Measurements from ENCODE around the gene PSMD13. TPM values are rescaled to one million over a fixed set of nuclear protein-coding genes. Genes with fewer than 3 reads are reported as not detected.
A peak's percentile ranks its signal among the peaks of the same experiment; 100 is the strongest.

PSMD13 gene
- total RNA-seq, 1 donor from 2014 or later, result 50.2 TPM

DNA sequence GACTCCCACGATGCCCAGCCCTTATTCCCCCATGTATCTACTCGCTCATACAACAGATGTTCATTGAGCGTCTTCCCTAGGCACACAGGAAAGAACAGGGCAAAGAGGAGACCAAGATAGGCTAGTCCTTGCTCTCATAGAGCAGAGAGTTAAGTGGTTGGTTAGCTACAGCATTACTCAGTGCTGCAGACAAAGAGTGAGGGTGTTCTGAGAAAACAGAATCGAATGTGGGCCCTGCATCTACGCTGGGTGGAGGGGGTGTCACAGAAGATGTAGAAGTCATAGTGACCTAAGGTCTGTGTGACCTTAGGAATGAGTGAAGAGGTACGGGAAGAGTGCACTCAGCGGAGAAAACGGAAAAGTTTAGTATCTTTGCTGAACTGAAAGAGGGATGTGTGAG lies 12.3 kb downstream of the PSMD13 start:
- H3K4me3 ChIP-seq, result no peak overlapping the region
- TF ChIP-seq, protein P1, sequence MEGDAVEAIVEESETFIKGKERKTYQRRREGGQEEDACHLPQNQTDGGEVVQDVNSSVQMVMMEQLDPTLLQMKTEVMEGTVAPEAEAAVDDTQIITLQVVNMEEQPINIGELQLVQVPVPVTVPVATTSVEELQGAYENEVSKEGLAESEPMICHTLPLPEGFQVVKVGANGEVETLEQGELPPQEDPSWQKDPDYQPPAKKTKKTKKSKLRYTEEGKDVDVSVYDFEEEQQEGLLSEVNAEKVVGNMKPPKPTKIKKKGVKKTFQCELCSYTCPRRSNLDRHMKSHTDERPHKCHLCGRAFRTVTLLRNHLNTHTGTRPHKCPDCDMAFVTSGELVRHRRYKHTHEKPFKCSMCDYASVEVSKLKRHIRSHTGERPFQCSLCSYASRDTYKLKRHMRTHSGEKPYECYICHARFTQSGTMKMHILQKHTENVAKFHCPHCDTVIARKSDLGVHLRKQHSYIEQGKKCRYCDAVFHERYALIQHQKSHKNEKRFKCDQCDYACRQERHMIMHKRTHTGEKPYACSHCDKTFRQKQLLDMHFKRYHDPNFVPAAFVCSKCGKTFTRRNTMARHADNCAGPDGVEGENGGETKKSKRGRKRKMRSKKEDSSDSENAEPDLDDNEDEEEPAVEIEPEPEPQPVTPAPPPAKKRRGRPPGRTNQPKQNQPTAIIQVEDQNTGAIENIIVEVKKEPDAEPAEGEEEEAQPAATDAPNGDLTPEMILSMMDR (IDR thresholded peaks at IDR 0.05), result no peak
- H3K27me3 ChIP-seq, result no peaks in the 10 kb centered on the region
- H3K27ac ChIP-seq, result no peak overlapping the region
- peaks cover 63 to 85% of the 10 kb centered on the region in 2 donors for H3K36me3 ChIP-seq
- intact Hi-C loops (cut with DNase I), result no loop called here
- H3K4me1 ChIP-seq, result no peaks in the 10 kb centered on the region
- H3K9me3 ChIP-seq, result no peaks in the 10 kb centered on the region
- no peak for DNase-seq (ENCODE audit: low spot score in 2 of 2)

DNA sequence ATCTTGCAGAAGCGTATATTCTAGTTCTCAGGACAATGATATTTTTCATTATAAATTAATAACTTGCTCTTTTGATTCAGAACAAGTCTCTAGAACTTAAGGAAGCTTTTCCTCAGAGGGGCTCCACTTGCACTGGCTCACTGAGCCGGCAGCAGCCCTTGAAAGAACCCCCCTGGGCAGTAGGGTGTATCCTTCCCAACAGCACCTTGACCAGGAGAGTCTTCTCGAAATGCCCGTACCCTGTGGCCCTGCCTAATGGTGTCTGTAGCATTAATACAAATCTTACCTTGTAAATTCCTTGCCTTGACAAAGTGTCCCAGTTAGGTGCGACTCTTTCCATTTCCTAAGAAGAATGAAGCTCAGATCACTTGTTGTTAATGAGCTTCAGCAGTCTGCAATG lies 13.5 kb downstream of the PSMD13 start:
- Histone ChIP-seq H3K4me1 (no peaks in the 10 kb centered on the region), H3K27me3 (no peaks in the 10 kb centered on the region), H3K9me3 (no peaks in the 10 kb centered on the region), H3K36me3 (peaks cover 52 to 73% of the 10 kb centered on the region in 2 donors), H3K27ac (no peak overlapping the region), H3K4me3 (no peak overlapping the region)
- DNase-seq (ENCODE audit: low spot score in 2 of 2), result no peak
- intact Hi-C loops (cut with DNase I), result loop anchor here (5.0 kb wide), 1 partner anchor 107 kb away; no protein-coding TSS in a partner anchor
- TF ChIP-seq, protein P1 (IDR thresholded peaks at IDR 0.05), result no peak

DNA sequence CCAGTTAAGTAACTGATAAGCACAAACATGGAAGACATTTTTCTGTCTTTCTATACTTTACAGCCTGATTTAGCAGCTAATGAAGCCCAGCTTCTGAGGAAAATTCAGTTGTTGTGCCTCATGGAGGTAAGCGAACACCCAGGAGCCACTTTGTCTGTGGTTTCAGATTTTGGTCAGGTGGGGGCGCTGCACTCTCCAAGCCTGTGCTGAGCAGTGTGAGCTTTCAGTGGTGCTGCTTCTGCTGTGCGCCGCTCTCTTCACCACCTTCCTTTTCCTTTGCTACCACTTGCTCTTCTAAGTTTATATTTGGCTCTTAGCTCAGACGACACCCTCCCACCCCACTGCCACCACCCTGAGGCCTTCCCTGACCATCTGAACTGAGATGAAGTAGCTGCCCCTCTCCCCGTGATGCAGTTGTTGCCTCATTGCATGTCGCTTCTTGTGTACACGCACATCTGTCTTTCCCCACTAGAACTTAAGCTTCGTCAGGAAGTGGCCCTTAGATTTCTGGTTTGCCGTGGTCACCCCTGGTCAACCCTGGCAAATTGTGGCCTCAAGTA lies 14.0 kb downstream of the PSMD13 start:
- intact Hi-C loops (cut with DNase I), result loop anchor here (5.0 kb wide), 1 partner anchor 106 kb away; no protein-coding TSS in a partner anchor
- peaks cover 48 to 68% of the 10 kb centered on the region in 2 donors for H3K36me3 ChIP-seq

DNA sequence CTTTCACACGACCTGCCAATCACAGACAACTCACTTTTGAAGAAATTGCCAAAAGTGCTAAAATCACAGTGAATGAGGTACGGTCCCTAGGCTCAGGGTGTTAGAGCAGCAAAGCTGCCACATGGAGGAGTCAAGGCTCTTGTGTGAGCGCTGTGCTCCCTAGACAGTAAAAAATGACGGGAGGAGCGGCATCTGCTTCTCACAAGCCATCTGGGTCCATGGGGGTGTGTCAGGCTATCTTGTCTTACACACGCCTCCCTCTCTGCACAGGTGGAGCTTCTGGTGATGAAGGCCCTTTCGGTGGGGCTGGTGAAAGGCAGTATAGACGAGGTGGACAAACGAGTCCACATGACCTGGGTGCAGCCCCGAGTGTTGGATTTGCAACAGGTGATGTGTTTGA lies 14.8 kb downstream of the PSMD13 start:
- H3K27me3 ChIP-seq, result no peaks in the 10 kb centered on the region
- peaks cover 46 to 60% of the 10 kb centered on the region in 2 donors for H3K36me3 ChIP-seq
- no peak overlapping the region for H3K27ac ChIP-seq
- H3K9me3 ChIP-seq, result no peaks in the 10 kb centered on the region
- peak in 1 of 2 donors; percentile 48 for DNase-seq (ENCODE audit: low spot score in 2 of 2)
- TF ChIP-seq, protein P1 (IDR thresholded peaks at IDR 0.05), result no peak
- no peaks in the 10 kb centered on the region for H3K4me1 ChIP-seq
- intact Hi-C loops (cut with DNase I), result loop anchor here (5.0 kb wide), 1 partner anchor 106 kb away; no protein-coding TSS in a partner anchor
- no peak overlapping the region for H3K4me3 ChIP-seq

More for the DNA sequence above, 14.0 kb downstream of the PSMD13 start:
- Histone ChIP-seq H3K27ac (no peak overlapping the region), H3K4me1 (no peaks in the 10 kb centered on the region), H3K9me3 (no peaks in the 10 kb centered on the region), H3K27me3 (no peaks in the 10 kb centered on the region), H3K4me3 (no peak overlapping the region)
- DNase-seq (ENCODE audit: low spot score in 2 of 2), result peak in 1 of 2 donors; percentile 74
- TF ChIP-seq, protein P1 (IDR thresholded peaks at IDR 0.05), result peak; percentile 52 to 69 (median 59)

DNA sequence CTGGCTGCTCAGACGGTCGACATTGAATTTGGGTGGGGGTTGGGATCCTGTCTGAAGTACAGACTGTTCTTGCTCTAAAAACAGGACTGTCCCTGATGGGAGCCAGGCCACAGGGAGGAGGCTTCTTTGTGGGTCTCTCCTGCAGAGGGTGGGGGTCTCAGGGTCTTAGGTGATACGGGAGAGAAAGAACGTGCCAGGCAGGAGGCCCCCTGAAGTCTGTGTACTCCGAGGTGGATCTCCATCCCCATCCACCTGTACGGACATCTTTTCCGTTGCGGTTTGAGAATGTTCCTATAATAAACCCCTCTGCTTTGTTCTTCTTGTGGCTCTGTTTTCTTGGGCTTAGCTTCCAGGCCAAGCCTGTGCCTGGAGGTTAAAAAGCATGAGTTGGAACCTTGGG lies 15.9 kb downstream of the PSMD13 start:
- H3K9me3 ChIP-seq, result no peaks in the 10 kb centered on the region
- H3K4me3 ChIP-seq, result no peak overlapping the region
- intact Hi-C loops (cut with DNase I), result loop anchor here (5.0 kb wide), 1 partner anchor 105 kb away; no protein-coding TSS in a partner anchor
- TF ChIP-seq, protein P1 (IDR thresholded peaks at IDR 0.05), result no peak
- DNase-seq (ENCODE audit: low spot score in 2 of 2), result peak in 1 of 2 donors; percentile 43
- peaks cover 35 to 49% of the 10 kb centered on the region in 2 donors for H3K36me3 ChIP-seq
- H3K4me1 ChIP-seq, result no peaks in the 10 kb centered on the region
- H3K27me3 ChIP-seq, result no peaks in the 10 kb centered on the region
- H3K27ac ChIP-seq, result no peak overlapping the region
